ENCODE results near the gene ZIC2. TPM values are rescaled to one million over a fixed set of nuclear protein-coding genes. Genes with fewer than 3 reads are reported as not detected.

ZIC2 gene
- total RNA-seq, 4 donors from 2014 or later = not detected

- Histone ChIP-seq H3K9me3 (no peaks in the 10 kb centered on the region), H3K27me3 (peaks cover 58 to 74% of the 10 kb centered on the region in 2 donors), H3K4me3 (no peak overlapping the region), H3K36me3 (no peaks in the 10 kb centered on the region), H3K27ac (no peak overlapping the region), H3K4me1 (peaks cover 0 to 35% of the 10 kb centered on the region in 2 donors)
- intact Hi-C loops (cut with DNase I; ENCODE audit: low total_unique reads) = no loop called here
- DNase-seq = no peak
- no peak for TF ChIP-seq CTCF (IDR thresholded peaks at IDR 0.05)
Measured at GRCh38 chr13:99982731-99983498, 1.3 kb downstream of the ZIC2 start.

GRCh38 chr13:99983499-99984401 is 2.2 kb downstream of the ZIC2 start:
- TF ChIP-seq CTCF (IDR thresholded peaks at IDR 0.05) (no peak), POLR2A (IDR thresholded peaks at IDR 0.05) (no peak)
- DNase-seq = no peak
- Histone ChIP-seq H3K27ac (no peak overlapping the region), H3K36me3 (no peaks in the 10 kb centered on the region), H3K4me1 (peaks cover 0 to 35% of the 10 kb centered on the region in 2 donors), H3K4me3 (no peak overlapping the region), H3K9me3 (no peaks in the 10 kb centered on the region), H3K27me3 (peaks cover 55 to 74% of the 10 kb centered on the region in 2 donors)
- intact Hi-C loops (cut with DNase I; ENCODE audit: low total_unique reads) = no loop called here

- Histone ChIP-seq H3K27me3 (peaks cover 46 to 72% of the 10 kb centered on the region in 2 donors), H3K9me3 (no peaks in the 10 kb centered on the region), H3K4me3 (no peak overlapping the region), H3K36me3 (no peaks in the 10 kb centered on the region), H3K27ac (no peak overlapping the region), H3K4me1 (peaks cover 0 to 29% of the 10 kb centered on the region in 2 donors)
- no peak for DNase-seq
- intact Hi-C loops (cut with DNase I; ENCODE audit: low total_unique reads) = no loop called here
- no peak for TF ChIP-seq CTCF (IDR thresholded peaks at IDR 0.05)
- TF ChIP-seq POLR2A (IDR thresholded peaks at IDR 0.05) = no peak
Measured at GRCh38 chr13:99984461-99985240, 3.1 kb downstream of the ZIC2 start.

GRCh38 chr13:99985241-99985874 is 3.8 kb downstream of the ZIC2 start:
- no peaks in the 10 kb centered on the region for H3K9me3 ChIP-seq
- H3K27me3 ChIP-seq = peaks cover 39 to 71% of the 10 kb centered on the region in 2 donors
- H3K4me3 ChIP-seq = no peak overlapping the region
- no peak overlapping the region for H3K27ac ChIP-seq
- peaks cover 0 to 22% of the 10 kb centered on the region in 2 donors for H3K4me1 ChIP-seq
- intact Hi-C loops (cut with DNase I; ENCODE audit: low total_unique reads) = no loop called here
- TF ChIP-seq POLR2A (IDR thresholded peaks at IDR 0.05) = no peak
- DNase-seq = no peak
- H3K36me3 ChIP-seq = no peaks in the 10 kb centered on the region
